ES-I3 (cell line): Measurements from ENCODE around the gene GNMT.

Experiments
- H3K36me3 ChIP-seq: 2 replicates; pipeline ENCODE4 v1.6.1; 2013; ENCODE audit warnings: mild to moderate bottlenecking, low read length, control low read depth, moderate library complexity; ENCODE audit not compliant: insufficient read depth
- H3K4me1 ChIP-seq: 2 replicates; pipeline ENCODE4 v1.6.1; 2013; ENCODE audit warnings: mild to moderate bottlenecking, control low read depth, low read length; ENCODE audit not compliant: insufficient read depth
- H3K9ac ChIP-seq: 2 replicates; pipeline ENCODE4 v1.6.1; 2013; ENCODE audit warnings: low read depth, mild to moderate bottlenecking, low read length, moderate library complexity
- H3K9me3 ChIP-seq: 2 replicates; pipeline ENCODE4 v1.6.1; 2013; ENCODE audit warnings: mild to moderate bottlenecking, low read length, moderate library complexity; ENCODE audit not compliant: control insufficient read depth, insufficient read depth

The GNMT gene

GRCh38 chr6:42960243-42961019 lies at the start of gene GNMT:
Gene GNMT, plus strand, starts transcription at chr6:42960754. Its CDS starts 14 bp downstream, at chr6:42960768.
- Histone ChIP-seq H3K9ac (peak within 1 kb of the TSS; percentile 78), H3K9me3 (no peaks in the 10 kb centered on the region), H3K36me3 (no peaks in the 10 kb centered on the region), H3K4me1 (no peaks in the 10 kb centered on the region; the same call in 1 of the 2 replicates)

GRCh38 chr6:42911171-42912021 lies 49.2 kb upstream of the GNMT start:
- H3K9ac ChIP-seq = peak overlapping the region; percentile 67

GRCh38 chr6:42914546-42914945 lies 46.0 kb upstream of the GNMT start:
- Histone ChIP-seq H3K9ac (no peak overlapping the region), H3K36me3 (no peaks in the 10 kb centered on the region), H3K9me3 (no peaks in the 10 kb centered on the region)

More at GRCh38 chr6:42911171-42912021, 49.2 kb upstream of the GNMT start:
- Histone ChIP-seq H3K9me3 (no peaks in the 10 kb centered on the region), H3K4me1 (no peaks in the 10 kb centered on the region), H3K36me3 (no peaks in the 10 kb centered on the region)

GRCh38 chr6:42915732-42916131 lies 44.8 kb upstream of the GNMT start, which contains the start of gene PTCRA:
Gene PTCRA, plus strand, starts transcription at chr6:42916053. Its CDS starts 17 bp downstream, at chr6:42916070.
- Histone ChIP-seq H3K9ac (no peak within 1 kb of the TSS), H3K9me3 (no peaks in the 10 kb centered on the region), H3K4me1 (no peaks in the 10 kb centered on the region), H3K36me3 (no peaks in the 10 kb centered on the region)

More at GRCh38 chr6:42914546-42914945, 46.0 kb upstream of the GNMT start:
- no peaks in the 10 kb centered on the region for H3K4me1 ChIP-seq

GRCh38 chr6:42916288-42916687 lies 44.3 kb upstream of the GNMT start:
- Histone ChIP-seq H3K9me3 (no peaks in the 10 kb centered on the region), H3K4me1 (no peaks in the 10 kb centered on the region), H3K36me3 (no peaks in the 10 kb centered on the region), H3K9ac (no peak overlapping the region)

GRCh38 chr6:42921801-42922200 lies 38.8 kb upstream of the GNMT start:
- Histone ChIP-seq H3K9me3 (no peaks in the 10 kb centered on the region), H3K4me1 (peaks cover 10% of the 10 kb centered on the region; the same call in 1 of the 2 replicates), H3K36me3 (no peaks in the 10 kb centered on the region), H3K9ac (no peak overlapping the region)

GRCh38 chr6:42923666-42924065 lies 36.9 kb upstream of the GNMT start:
- Histone ChIP-seq H3K9me3 (no peaks in the 10 kb centered on the region), H3K36me3 (no peaks in the 10 kb centered on the region), H3K4me1 (peaks cover 10% of the 10 kb centered on the region; the same call in 1 of the 2 replicates), H3K9ac (no peak overlapping the region)

- Histone ChIP-seq H3K9ac (peak overlapping the region; percentile 47), H3K36me3 (no peaks in the 10 kb centered on the region)
Observed at GRCh38 chr6:42925248-42925857, 35.2 kb upstream of the GNMT start.

GRCh38 chr6:42928986-42929820 lies 31.4 kb upstream of the GNMT start, which contains the start of gene CNPY3:
Gene CNPY3, plus strand, starts transcription at chr6:42929480. Its CDS starts 91 bp downstream, at chr6:42929571.
- H3K4me1 ChIP-seq = peaks cover 14% of the 10 kb centered on the region; the same call in 1 of the 2 replicates
- peak within 1 kb of the TSS; percentile 84 for H3K9ac ChIP-seq
- no peaks in the 10 kb centered on the region; the same call in 1 of the 2 replicates for H3K36me3 ChIP-seq
- H3K9me3 ChIP-seq = no peaks in the 10 kb centered on the region

More at GRCh38 chr6:42925248-42925857, 35.2 kb upstream of the GNMT start:
- H3K9me3 ChIP-seq = no peaks in the 10 kb centered on the region
- peaks cover 10% of the 10 kb centered on the region; the same call in 1 of the 2 replicates for H3K4me1 ChIP-seq

- H3K36me3 ChIP-seq = peaks cover 4% of the 10 kb centered on the region
- peaks cover 14% of the 10 kb centered on the region; the same call in 1 of the 2 replicates for H3K4me1 ChIP-seq
- peak overlapping the region; percentile 84 for H3K9ac ChIP-seq
- H3K9me3 ChIP-seq = no peaks in the 10 kb centered on the region
Observed at GRCh38 chr6:42929821-42930360, 30.7 kb upstream of the GNMT start.

- Histone ChIP-seq H3K9me3 (no peaks in the 10 kb centered on the region), H3K9ac (no peak overlapping the region), H3K4me1 (peaks cover 4% of the 10 kb centered on the region; the same call in 1 of the 2 replicates), H3K36me3 (peaks cover 19% of the 10 kb centered on the region)
Observed at GRCh38 chr6:42932412-42932811, 28.1 kb upstream of the GNMT start.

- H3K36me3 ChIP-seq = peaks cover 23% of the 10 kb centered on the region
- no peak overlapping the region for H3K9ac ChIP-seq
- H3K4me1 ChIP-seq = peaks cover 4% of the 10 kb centered on the region; the same call in 1 of the 2 replicates
- H3K9me3 ChIP-seq = no peaks in the 10 kb centered on the region
Observed at GRCh38 chr6:42933205-42933604, 27.3 kb upstream of the GNMT start.

- no peak overlapping the region for H3K9ac ChIP-seq
- H3K4me1 ChIP-seq = peaks cover 4% of the 10 kb centered on the region; the same call in 1 of the 2 replicates
- no peaks in the 10 kb centered on the region for H3K9me3 ChIP-seq
- H3K36me3 ChIP-seq = peaks cover 23% of the 10 kb centered on the region
Observed at GRCh38 chr6:42935322-42935721, 25.2 kb upstream of the GNMT start.
